HFF-Myc (cell line): Measurements from ENCODE around the gene KRIT1.

Experiments used
- DNase-seq: peaks from one replicate; pipeline ENCODE4 v3.0.0-alpha.2; 2011; ENCODE audit warnings: low read depth; ENCODE audit errors: extremely low read depth
- H3K4me3 ChIP-seq: replicated peaks from 2 replicates; pipeline ENCODE4 v1.5.1; 2011; ENCODE audit warnings: low read depth, mild to moderate bottlenecking, control low read depth, low read length
- CTCF ChIP-seq: IDR thresholded peaks from 2 replicates; pipeline ENCODE4 v1.5.1; 2012; ENCODE audit warnings: mild to moderate bottlenecking, low read depth, low read length, control low read depth; ENCODE audit errors: missing control alignments

The KRIT1 gene

GRCh38 chr7:92158660-92159575 lies 86.8 kb downstream of the KRIT1 start:
- no peak for DNase-seq
- TF ChIP-seq CTCF, result no peak

DNA sequence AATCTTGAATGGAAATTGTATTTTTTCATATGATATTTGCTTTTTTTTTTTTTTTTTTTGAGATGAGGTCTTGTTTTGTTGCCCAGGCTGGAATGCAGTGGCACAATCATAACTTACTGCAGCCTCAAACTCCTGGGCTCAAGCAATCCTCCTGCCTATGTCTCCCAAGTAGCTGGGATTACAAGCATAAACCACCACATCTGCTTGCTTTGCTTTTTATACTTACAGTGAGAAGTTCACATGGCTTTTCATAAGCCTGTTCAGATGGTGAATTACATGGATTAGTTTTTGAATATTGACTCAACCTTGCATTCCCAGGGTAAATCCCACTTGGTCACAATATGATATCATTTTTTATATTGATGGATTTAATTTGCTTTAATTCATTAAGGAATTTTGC lies 88.7 kb downstream of the KRIT1 start:
- TF ChIP-seq CTCF, result no peak
- H3K4me3 ChIP-seq, result no peak overlapping the region
- DNase-seq, result no peak

More at GRCh38 chr7:92158660-92159575, 86.8 kb downstream of the KRIT1 start:
- no peak overlapping the region for H3K4me3 ChIP-seq

- DNase-seq, result no peak
- H3K4me3 ChIP-seq, result no peak overlapping the region
- TF ChIP-seq CTCF, result no peak
Measured at GRCh38 chr7:92155108-92155739, 90.5 kb downstream of the KRIT1 start.

- no peak for DNase-seq
- TF ChIP-seq CTCF, result no peak
- no peak overlapping the region for H3K4me3 ChIP-seq
Measured at GRCh38 chr7:92150450-92151017, 95.2 kb downstream of the KRIT1 start.

GRCh38 chr7:92149736-92150239 lies 95.9 kb downstream of the KRIT1 start:
- TF ChIP-seq CTCF, result no peak
- H3K4me3 ChIP-seq, result no peak overlapping the region
- DNase-seq, result no peak
